ENCODE data around the gene ARMC8. TPM values are rescaled to one million over a fixed set of nuclear protein-coding genes. Genes with fewer than 3 reads are reported as not detected.

ARMC8 gene
- total RNA-seq, 1 donor from 2014 or later = 46.5 TPM

GRCh38 chr3:138205527-138205926 lies 18.4 kb downstream of the ARMC8 start:
- no peak overlapping the region for H3K4me3 Mint-ChIP-seq (ENCODE audit: unreplicated experiment)
- peaks cover 14% of the 10 kb centered on the region for H3K4me1 Mint-ChIP-seq (ENCODE audit: unreplicated experiment)
- H3K36me3 Mint-ChIP-seq (ENCODE audit: unreplicated experiment) = no peaks in the 10 kb centered on the region
- no peaks in the 10 kb centered on the region for H3K27me3 Mint-ChIP-seq (ENCODE audit: unreplicated experiment)
- DNase-seq (ENCODE audit: extremely low spot score, unreplicated experiment) = no peak
- TF ChIP-seq CTCF (IDR thresholded peaks at IDR 0.05) = no peak
- no peak overlapping the region for H3K27ac Mint-ChIP-seq (ENCODE audit: unreplicated experiment)
- H3K9me3 Mint-ChIP-seq (ENCODE audit: unreplicated experiment) = no peaks in the 10 kb centered on the region

GRCh38 chr3:138206196-138206595 lies 19.1 kb downstream of the ARMC8 start:
- DNase-seq (ENCODE audit: extremely low spot score, unreplicated experiment) = no peak
- Mint-ChIP-seq H3K27ac (ENCODE audit: unreplicated experiment) (no peak overlapping the region), H3K4me3 (ENCODE audit: unreplicated experiment) (no peak overlapping the region), H3K4me1 (ENCODE audit: unreplicated experiment) (peaks cover 17% of the 10 kb centered on the region), H3K9me3 (ENCODE audit: unreplicated experiment) (no peaks in the 10 kb centered on the region), H3K27me3 (ENCODE audit: unreplicated experiment) (no peaks in the 10 kb centered on the region), H3K36me3 (ENCODE audit: unreplicated experiment) (no peaks in the 10 kb centered on the region)
- no peak for TF ChIP-seq CTCF (IDR thresholded peaks at IDR 0.05)

GRCh38 chr3:138210528-138210927 lies 23.4 kb downstream of the ARMC8 start:
- H3K9me3 Mint-ChIP-seq (ENCODE audit: unreplicated experiment) = no peaks in the 10 kb centered on the region
- DNase-seq (ENCODE audit: extremely low spot score, unreplicated experiment) = no peak
- peaks cover 24% of the 10 kb centered on the region for H3K4me1 Mint-ChIP-seq (ENCODE audit: unreplicated experiment)
- no peak overlapping the region for H3K27ac Mint-ChIP-seq (ENCODE audit: unreplicated experiment)
- no peak overlapping the region for H3K4me3 Mint-ChIP-seq (ENCODE audit: unreplicated experiment)
- TF ChIP-seq CTCF (IDR thresholded peaks at IDR 0.05) = no peak
- peaks cover 17% of the 10 kb centered on the region for H3K36me3 Mint-ChIP-seq (ENCODE audit: unreplicated experiment)
- H3K27me3 Mint-ChIP-seq (ENCODE audit: unreplicated experiment) = no peaks in the 10 kb centered on the region

- peaks cover 17% of the 10 kb centered on the region for H3K36me3 Mint-ChIP-seq (ENCODE audit: unreplicated experiment)
- H3K27me3 Mint-ChIP-seq (ENCODE audit: unreplicated experiment) = no peaks in the 10 kb centered on the region
- no peak for TF ChIP-seq CTCF (IDR thresholded peaks at IDR 0.05)
- peaks cover 26% of the 10 kb centered on the region for H3K4me1 Mint-ChIP-seq (ENCODE audit: unreplicated experiment)
- no peaks in the 10 kb centered on the region for H3K9me3 Mint-ChIP-seq (ENCODE audit: unreplicated experiment)
- no peak for DNase-seq (ENCODE audit: extremely low spot score, unreplicated experiment)
- H3K4me3 Mint-ChIP-seq (ENCODE audit: unreplicated experiment) = no peak overlapping the region
- H3K27ac Mint-ChIP-seq (ENCODE audit: unreplicated experiment) = peak overlapping the region; percentile 52
These were observed 26.4 kb downstream of the ARMC8 start for GRCh38 chr3:138213398-138214085.

GRCh38 chr3:138219255-138219654 lies 32.2 kb downstream of the ARMC8 start:
- Mint-ChIP-seq H3K4me3 (ENCODE audit: unreplicated experiment) (no peak overlapping the region), H3K36me3 (ENCODE audit: unreplicated experiment) (peaks cover 15% of the 10 kb centered on the region), H3K4me1 (ENCODE audit: unreplicated experiment) (peaks cover 18% of the 10 kb centered on the region), H3K27ac (ENCODE audit: unreplicated experiment) (no peak overlapping the region), H3K27me3 (ENCODE audit: unreplicated experiment) (no peaks in the 10 kb centered on the region), H3K9me3 (ENCODE audit: unreplicated experiment) (no peaks in the 10 kb centered on the region)
- no peak for TF ChIP-seq CTCF (IDR thresholded peaks at IDR 0.05)
- DNase-seq (ENCODE audit: extremely low spot score, unreplicated experiment) = no peak

Measured in osteocyte (in vitro differentiated cells).